Fibroblast of villous mesenchyme (primary cell): ENCODE data around the gene NCAPD2. TPM values are rescaled to one million over a fixed set of nuclear protein-coding genes. Genes with fewer than 3 reads are reported as not detected.
"Not testable (repeated sequence)": the region's sequence is repeated elsewhere in the genome, so short reads cannot be mapped to it uniquely, and the experiment has no call there.

Source experiments
- DNase-seq: peaks from one replicate; pipeline ENCODE4 v3.0.0-alpha.2; 2010; ENCODE audit warnings: low read depth
- H3K4me3 ChIP-seq: 2 replicates; pipeline ENCODE4 v1.5.1; 2011; ENCODE audit warnings: low read depth, mild to moderate bottlenecking, low read length
- CTCF ChIP-seq: IDR thresholded peaks from 2 replicates; pipeline ENCODE4 v1.5.1; 2012; ENCODE audit warnings: low read depth, mild to moderate bottlenecking, low read length; ENCODE audit not compliant: insufficient read depth
- total RNA-seq: library from RNA; depleted of rRNA; stranded (reverse); fragments of >200 nt; gene quantifications from 2 replicates; pipeline ENCODE4 v1.2.3, GENCODE V29; 2012

The NCAPD2 gene
- total RNA-seq, 1 donor = 52.7 TPM

GRCh38 chr12:6551496-6552139 is 57.7 kb downstream of the NCAPD2 start:
- peak; percentile 65 for DNase-seq
- peak overlapping the region; percentile 33 for H3K4me3 ChIP-seq
- TF ChIP-seq CTCF = no peak

GRCh38 chr12:6552140-6552551 is 58.2 kb downstream of the NCAPD2 start:
- H3K4me3 ChIP-seq = peak overlapping the region; percentile 33
- no peak for TF ChIP-seq CTCF
- peak; percentile 54 for DNase-seq

- peak overlapping the region; percentile 81 for H3K4me3 ChIP-seq
- TF ChIP-seq CTCF = no peak
- peak; percentile 76 for DNase-seq
These were observed 59.4 kb downstream of the NCAPD2 start for GRCh38 chr12:6553051-6553868.

- H3K4me3 ChIP-seq = peak overlapping the region; percentile 81
- TF ChIP-seq CTCF = peak; percentile 66
- peak; percentile 70 for DNase-seq
These were observed 60.5 kb downstream of the NCAPD2 start for GRCh38 chr12:6554168-6555017.

- peak overlapping the region; percentile 81 for H3K4me3 ChIP-seq
- no peak for DNase-seq
- TF ChIP-seq CTCF = no peak
These were observed 61.3 kb downstream of the NCAPD2 start for GRCh38 chr12:6555018-6555691.

- DNase-seq = not testable (repeated sequence)
These were observed 62.6 kb downstream of the NCAPD2 start for GRCh38 chr12:6556496-6556817.

More at GRCh38 chr12:6556496-6556817, 62.6 kb downstream of the NCAPD2 start:
- not testable (repeated sequence) for H3K4me3 ChIP-seq
